ENCODE data around the gene RASEF. TPM values are rescaled to one million over a fixed set of nuclear protein-coding genes. Genes with fewer than 3 reads are reported as not detected.
A peak's percentile ranks its signal among the peaks of the same experiment; 100 is the strongest.

RASEF gene
- total RNA-seq, result under 1 TPM in 1 of 2 donors, not detected in 1; 0.16 TPM

DNA sequence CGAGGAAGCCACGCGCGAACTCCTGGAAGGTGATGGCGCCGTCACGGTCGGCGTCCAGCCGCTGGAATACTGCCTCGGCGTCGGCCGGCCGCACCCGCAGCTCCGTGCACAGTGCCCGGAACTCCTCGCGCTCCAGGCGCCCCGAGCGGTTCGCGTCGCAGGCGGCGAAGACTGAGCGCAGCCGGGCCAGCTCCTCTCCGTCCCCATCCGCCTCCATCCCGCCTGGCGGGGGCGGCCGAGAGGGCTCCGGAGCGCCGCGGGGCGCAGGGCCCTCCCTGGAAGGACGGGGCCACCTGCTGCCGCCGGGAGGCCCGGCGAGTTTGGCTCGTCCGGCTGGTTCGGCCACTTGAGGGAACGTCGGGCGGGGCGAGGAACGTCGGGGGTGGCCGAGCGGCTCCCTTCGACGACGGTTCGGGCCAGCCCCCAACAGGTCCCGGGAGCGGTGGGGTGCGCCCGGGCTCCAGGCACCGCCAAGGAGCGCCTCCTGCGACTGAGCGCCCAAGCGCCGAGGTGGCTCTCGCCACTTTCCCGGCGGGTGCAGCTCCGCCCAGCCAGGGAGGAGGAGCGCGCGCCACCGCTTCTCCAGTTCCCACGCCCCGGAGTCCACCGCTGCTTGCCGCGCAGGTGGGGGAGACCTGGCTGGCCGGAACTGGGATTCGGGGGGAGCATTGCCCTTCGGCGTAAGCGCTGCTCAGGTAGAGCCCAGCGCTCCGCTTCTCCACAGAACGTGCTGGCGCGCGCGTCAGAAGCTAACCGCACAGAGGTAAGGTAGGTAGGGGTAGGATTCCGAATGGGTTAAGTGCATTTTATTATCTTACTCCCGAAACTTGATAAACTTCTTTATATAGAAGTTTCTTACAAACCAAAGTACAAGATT lies at the start of gene RASEF:
Gene RASEF, minus strand, starts transcription at position 492 of the 877 bp plus-strand sequence. Its CDS starts 275 bp downstream, at position 217.
- TF ChIP-seq CTCF (IDR thresholded peaks at IDR 0.05), result no peak
- H3K4me3 ChIP-seq, result peak within 1 kb of the TSS; percentile 7 to 46
- H3K4me1 ChIP-seq, result peaks cover 0 to 19% of the 10 kb centered on the region in 2 donors
- H3K36me3 ChIP-seq, result no peaks in the 10 kb centered on the region
- H3K9me3 ChIP-seq, result peaks cover 0 to 7% of the 10 kb centered on the region in 2 donors
- no peak within 1 kb of the TSS for H3K27ac ChIP-seq
- H3K27me3 ChIP-seq, result peaks cover 7 to 12% of the 10 kb centered on the region in 2 donors
- no peak for DNase-seq (ENCODE audit: low spot score)

- Histone ChIP-seq H3K27me3 (no peaks in the 10 kb centered on the region), H3K4me1 (no peaks in the 10 kb centered on the region), H3K27ac (no peak overlapping the region), H3K36me3 (no peaks in the 10 kb centered on the region), H3K4me3 (no peak overlapping the region), H3K9me3 (peaks cover 0 to 7% of the 10 kb centered on the region in 2 donors)
- no peak for DNase-seq (ENCODE audit: low spot score)
- no peak for TF ChIP-seq CTCF (IDR thresholded peaks at IDR 0.05)
Measured at GRCh38 chr9:83111169-83111568, 48.2 kb upstream of the RASEF start.

DNA sequence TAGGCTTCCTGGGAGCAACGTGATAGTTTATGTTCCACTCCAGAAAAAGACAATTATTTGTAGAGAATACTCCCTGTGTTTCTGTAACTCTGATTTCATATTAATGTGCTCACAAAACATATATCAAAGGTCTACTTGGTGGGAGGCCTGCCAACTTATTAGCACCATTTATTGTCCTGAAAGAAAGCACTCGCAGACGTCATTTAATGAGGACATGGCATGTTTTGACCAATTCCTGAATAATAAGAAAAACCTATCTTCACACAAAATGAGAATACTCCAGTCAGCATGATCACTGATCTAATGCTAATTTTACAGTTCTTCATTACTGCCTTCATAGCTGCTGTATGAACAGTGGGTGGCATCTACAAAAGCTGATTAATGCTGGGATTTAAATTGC lies 46.4 kb upstream of the RASEF start:
- no peaks in the 10 kb centered on the region for H3K27me3 ChIP-seq
- H3K4me3 ChIP-seq, result no peak overlapping the region
- no peak overlapping the region for H3K27ac ChIP-seq
- DNase-seq (ENCODE audit: low spot score), result no peak
- peaks cover 0 to 2% of the 10 kb centered on the region in 2 donors for H3K9me3 ChIP-seq
- TF ChIP-seq CTCF (IDR thresholded peaks at IDR 0.05), result no peak
- no peaks in the 10 kb centered on the region for H3K36me3 ChIP-seq
- H3K4me1 ChIP-seq, result no peaks in the 10 kb centered on the region

GRCh38 chr9:83108208-83108607 lies 45.3 kb upstream of the RASEF start:
- no peak for TF ChIP-seq CTCF (IDR thresholded peaks at IDR 0.05)

GRCh38 chr9:83106772-83107171 lies 43.8 kb upstream of the RASEF start:
- Histone ChIP-seq H3K27ac (no peak overlapping the region), H3K4me1 (no peaks in the 10 kb centered on the region), H3K36me3 (no peaks in the 10 kb centered on the region), H3K4me3 (no peak overlapping the region), H3K9me3 (no peaks in the 10 kb centered on the region), H3K27me3 (no peaks in the 10 kb centered on the region)
- no peak for DNase-seq (ENCODE audit: low spot score)
- no peak for TF ChIP-seq CTCF (IDR thresholded peaks at IDR 0.05)

More at GRCh38 chr9:83108208-83108607, 45.3 kb upstream of the RASEF start:
- H3K4me1 ChIP-seq, result no peaks in the 10 kb centered on the region
- no peaks in the 10 kb centered on the region for H3K9me3 ChIP-seq
- H3K4me3 ChIP-seq, result no peak overlapping the region
- H3K27ac ChIP-seq, result no peak overlapping the region
- no peaks in the 10 kb centered on the region for H3K27me3 ChIP-seq
- no peaks in the 10 kb centered on the region for H3K36me3 ChIP-seq
- DNase-seq (ENCODE audit: low spot score), result no peak
